ENCODE data around the gene FBXO46. TPM values are rescaled to one million over a fixed set of nuclear protein-coding genes. Genes with fewer than 3 reads are reported as not detected.

The FBXO46 gene
- total RNA-seq, 1 donor from 2014 or later: 44.7 TPM

DNA sequence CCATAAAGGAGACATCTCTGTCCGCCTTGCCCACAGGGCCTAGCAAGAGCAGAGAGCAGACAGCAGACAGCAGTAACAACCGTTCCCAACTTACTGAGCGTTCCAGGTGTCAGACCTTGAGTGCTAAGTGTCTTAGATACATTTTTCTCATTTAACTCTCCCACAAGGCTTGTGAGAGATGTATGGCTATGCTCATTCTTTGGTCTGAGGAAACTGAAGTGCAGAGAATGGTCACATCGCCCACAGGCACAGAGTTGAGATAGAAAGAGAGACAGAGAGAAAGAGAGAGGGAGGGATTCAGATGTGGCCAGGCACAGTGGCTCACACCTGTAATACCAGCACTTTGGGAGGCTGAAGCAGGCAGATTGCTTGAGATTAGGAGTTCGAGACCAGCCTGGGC is 16.8 kb upstream of the FBXO46 start:
- Mint-ChIP-seq H3K27me3 (peaks cover 12% of the 10 kb centered on the region), H3K27ac (no peak overlapping the region), H3K4me3 (ENCODE audit: low read depth) (no peak overlapping the region), H3K36me3 (ENCODE audit: insufficient read depth) (no peaks in the 10 kb centered on the region), H3K9me3 (ENCODE audit: low read depth) (no peaks in the 10 kb centered on the region), H3K4me1 (ENCODE audit: low read depth) (no peaks in the 10 kb centered on the region)
- DNase-seq (ENCODE audit: low spot score, unreplicated experiment): no peak
- TF ChIP-seq, protein P1, sequence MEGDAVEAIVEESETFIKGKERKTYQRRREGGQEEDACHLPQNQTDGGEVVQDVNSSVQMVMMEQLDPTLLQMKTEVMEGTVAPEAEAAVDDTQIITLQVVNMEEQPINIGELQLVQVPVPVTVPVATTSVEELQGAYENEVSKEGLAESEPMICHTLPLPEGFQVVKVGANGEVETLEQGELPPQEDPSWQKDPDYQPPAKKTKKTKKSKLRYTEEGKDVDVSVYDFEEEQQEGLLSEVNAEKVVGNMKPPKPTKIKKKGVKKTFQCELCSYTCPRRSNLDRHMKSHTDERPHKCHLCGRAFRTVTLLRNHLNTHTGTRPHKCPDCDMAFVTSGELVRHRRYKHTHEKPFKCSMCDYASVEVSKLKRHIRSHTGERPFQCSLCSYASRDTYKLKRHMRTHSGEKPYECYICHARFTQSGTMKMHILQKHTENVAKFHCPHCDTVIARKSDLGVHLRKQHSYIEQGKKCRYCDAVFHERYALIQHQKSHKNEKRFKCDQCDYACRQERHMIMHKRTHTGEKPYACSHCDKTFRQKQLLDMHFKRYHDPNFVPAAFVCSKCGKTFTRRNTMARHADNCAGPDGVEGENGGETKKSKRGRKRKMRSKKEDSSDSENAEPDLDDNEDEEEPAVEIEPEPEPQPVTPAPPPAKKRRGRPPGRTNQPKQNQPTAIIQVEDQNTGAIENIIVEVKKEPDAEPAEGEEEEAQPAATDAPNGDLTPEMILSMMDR (IDR thresholded peaks at IDR 0.05; ENCODE audit: unreplicated experiment): no peak

DNA sequence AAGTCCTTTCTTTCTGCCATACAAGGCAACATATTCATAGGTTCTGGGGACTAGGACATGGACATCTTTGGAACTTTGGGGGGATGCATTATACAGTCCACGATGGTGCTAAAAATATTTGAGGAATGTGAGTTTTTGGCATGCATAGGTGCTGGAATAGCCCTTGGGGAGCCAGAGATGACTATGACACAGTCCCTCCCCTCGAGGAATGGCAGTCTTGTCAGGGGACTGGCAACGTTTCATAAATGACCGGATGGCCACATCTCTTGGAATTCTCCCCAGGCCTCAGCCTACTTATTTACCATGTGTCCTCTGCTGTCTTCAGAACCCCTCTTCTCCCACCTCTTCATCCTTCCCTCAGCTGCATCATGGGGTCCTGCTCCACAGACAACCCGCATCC is 16.2 kb upstream of the FBXO46 start:
- H3K9me3 Mint-ChIP-seq (ENCODE audit: low read depth): no peaks in the 10 kb centered on the region
- no peak overlapping the region for H3K27ac Mint-ChIP-seq
- peaks cover 12% of the 10 kb centered on the region for H3K27me3 Mint-ChIP-seq
- H3K36me3 Mint-ChIP-seq (ENCODE audit: insufficient read depth): no peaks in the 10 kb centered on the region
- DNase-seq (ENCODE audit: low spot score, unreplicated experiment): no peak
- H3K4me3 Mint-ChIP-seq (ENCODE audit: low read depth): no peak overlapping the region
- H3K4me1 Mint-ChIP-seq (ENCODE audit: low read depth): no peaks in the 10 kb centered on the region
- TF ChIP-seq, protein P1 (IDR thresholded peaks at IDR 0.05; ENCODE audit: unreplicated experiment): no peak

DNA sequence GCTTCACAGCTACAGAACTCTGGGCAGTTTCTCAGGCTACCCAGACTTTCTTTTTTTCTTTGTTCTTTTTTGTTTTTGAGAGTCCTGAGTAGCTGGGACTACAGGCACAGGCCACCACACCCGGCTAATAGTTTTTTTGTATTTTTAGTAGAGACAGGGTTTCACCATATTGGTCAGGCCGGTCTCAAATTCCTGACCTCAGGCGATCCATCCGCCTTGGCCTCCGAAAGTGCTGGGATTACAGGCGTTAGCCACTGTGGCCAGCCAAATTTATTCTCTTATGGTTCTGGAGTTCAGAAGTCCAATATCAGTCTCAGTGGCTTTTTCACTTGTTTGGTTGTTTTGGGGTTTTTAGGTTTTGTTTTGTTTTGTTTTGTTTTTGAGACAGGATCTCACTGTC is 14.9 kb upstream of the FBXO46 start:
- no peaks in the 10 kb centered on the region for H3K36me3 Mint-ChIP-seq (ENCODE audit: insufficient read depth)
- H3K4me3 Mint-ChIP-seq (ENCODE audit: low read depth): no peak overlapping the region
- H3K4me1 Mint-ChIP-seq (ENCODE audit: low read depth): no peaks in the 10 kb centered on the region
- no peak overlapping the region for H3K27ac Mint-ChIP-seq
- no peak for DNase-seq (ENCODE audit: low spot score, unreplicated experiment)
- peaks cover 12% of the 10 kb centered on the region for H3K27me3 Mint-ChIP-seq
- TF ChIP-seq, protein P1 (IDR thresholded peaks at IDR 0.05; ENCODE audit: unreplicated experiment): no peak
- no peaks in the 10 kb centered on the region for H3K9me3 Mint-ChIP-seq (ENCODE audit: low read depth)

DNA sequence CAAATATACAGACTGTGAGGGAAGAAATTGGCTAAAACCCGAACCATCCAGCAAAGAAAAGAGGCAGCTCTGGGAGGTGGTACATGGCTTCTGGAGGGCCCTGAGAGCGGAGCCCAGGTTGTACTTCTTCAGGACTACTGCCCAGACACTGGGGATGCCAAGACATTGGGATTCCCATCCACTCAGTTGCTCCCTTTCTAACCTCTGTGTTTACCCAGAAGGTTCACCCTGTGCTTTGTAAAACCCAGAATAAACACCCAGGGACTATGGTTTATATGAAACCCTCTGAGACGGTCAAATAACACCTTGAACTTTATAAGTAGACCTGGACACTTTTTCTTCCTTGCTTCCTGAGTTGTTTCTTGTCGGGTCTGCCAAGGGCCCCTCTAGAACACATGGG is 12.3 kb upstream of the FBXO46 start:
- H3K36me3 Mint-ChIP-seq (ENCODE audit: insufficient read depth): no peaks in the 10 kb centered on the region
- no peak overlapping the region for H3K27ac Mint-ChIP-seq
- H3K27me3 Mint-ChIP-seq: peaks cover 12% of the 10 kb centered on the region
- DNase-seq (ENCODE audit: low spot score, unreplicated experiment): no peak
- no peaks in the 10 kb centered on the region for H3K4me1 Mint-ChIP-seq (ENCODE audit: low read depth)
- TF ChIP-seq, protein P1 (IDR thresholded peaks at IDR 0.05; ENCODE audit: unreplicated experiment): no peak
- H3K9me3 Mint-ChIP-seq (ENCODE audit: low read depth): no peaks in the 10 kb centered on the region
- H3K4me3 Mint-ChIP-seq (ENCODE audit: low read depth): no peak overlapping the region

DNA sequence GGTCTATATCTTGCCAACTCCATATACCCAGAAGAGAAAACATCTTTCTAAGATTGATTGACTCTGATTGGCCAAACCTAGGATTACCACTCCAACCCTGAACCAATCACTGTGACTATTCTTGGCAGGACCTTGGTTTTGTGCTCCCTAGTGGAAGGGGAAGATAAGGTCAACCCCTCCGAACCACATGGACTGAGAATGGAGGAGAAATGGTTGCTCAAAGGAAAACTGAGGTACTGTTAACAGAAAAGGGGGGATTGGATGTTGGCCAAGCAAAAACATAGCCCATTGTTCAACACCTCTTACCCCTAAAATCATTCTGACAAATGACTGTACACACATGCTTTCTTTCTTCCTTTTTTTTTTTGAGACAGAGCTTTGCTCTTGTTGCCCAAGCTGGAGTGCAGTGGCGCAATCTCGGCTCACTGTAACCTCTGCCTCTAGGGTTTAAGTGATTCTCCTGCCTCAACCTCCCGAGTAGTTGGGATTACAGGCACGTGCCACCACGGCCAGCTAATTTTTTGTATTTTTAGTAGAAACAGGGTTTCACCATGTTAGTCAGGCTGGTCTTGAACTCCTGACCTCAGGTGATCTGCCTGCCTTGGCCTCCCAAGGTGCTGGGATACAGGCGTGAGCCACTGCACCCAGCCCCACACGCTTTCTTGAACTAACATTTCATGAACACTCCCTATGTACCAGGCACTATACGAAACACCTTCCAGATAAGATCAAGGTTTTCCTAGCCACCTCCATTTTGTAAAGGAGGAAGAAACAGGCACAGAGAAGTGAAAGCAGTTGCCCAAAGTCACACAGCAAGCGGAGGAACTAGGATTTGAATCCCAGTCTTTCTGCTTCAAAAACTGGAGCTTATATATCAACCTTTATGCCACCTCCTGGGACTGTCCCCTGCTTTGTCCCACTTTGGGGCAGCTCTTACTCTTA is 9.1 kb upstream of the FBXO46 start:
- DNase-seq (ENCODE audit: low spot score, unreplicated experiment): no peak
- Mint-ChIP-seq H3K27me3 (peaks cover 2% of the 10 kb centered on the region), H3K9me3 (ENCODE audit: low read depth) (no peaks in the 10 kb centered on the region), H3K36me3 (ENCODE audit: insufficient read depth) (no peaks in the 10 kb centered on the region), H3K4me1 (ENCODE audit: low read depth) (no peaks in the 10 kb centered on the region), H3K4me3 (ENCODE audit: low read depth) (no peak overlapping the region), H3K27ac (no peak overlapping the region)
- TF ChIP-seq, protein P1 (IDR thresholded peaks at IDR 0.05; ENCODE audit: unreplicated experiment): no peak
